ENCODE measurements around the gene ERICH6. TPM values are rescaled to one million over a fixed set of nuclear protein-coding genes. Genes with fewer than 3 reads are reported as not detected.

ERICH6 gene
- total RNA-seq, 2 experiments from 2014 or later: not detected

GRCh38 chr3:150720444-150720843, 16.7 kb upstream of the ERICH6 start:
- intact Hi-C loops (cut with micrococcal nuclease): loop anchor here (2.0 to 5.0 kb wide), 2 partner anchors 173 to 426 kb away; partner anchors contain the start of genes EIF2A and SERP1
- H3K27me3 Mint-ChIP-seq: no peaks in the 10 kb centered on the region
- no peak overlapping the region for H3K27ac Mint-ChIP-seq
- H3K4me3 Mint-ChIP-seq: no peak overlapping the region
- H3K4me1 Mint-ChIP-seq (ENCODE audit: low read depth): peaks cover 24% of the 10 kb centered on the region
- H3K36me3 Mint-ChIP-seq: no peaks in the 10 kb centered on the region
- CTCF ChIA-PET: interaction anchor here (1.4 to 3.7 kb wide), 20 partner anchors 8 to 367 kb away, joined by 3 to 46 read pairs (median 8); partner anchors contain the start of genes ERICH6 and SIAH2
- DNase-seq: no peak
- POLR2A ChIA-PET: interaction anchor here (2.8 kb wide), 1 partner anchor 43 kb away, joined by 22 read pairs; the partner anchor contains the start of gene SIAH2
- H3K9me3 Mint-ChIP-seq: peaks cover 8% of the 10 kb centered on the region

GRCh38 chr3:150710097-150710496, 6.4 kb upstream of the ERICH6 start:
- Mint-ChIP-seq H3K4me3 (no peak overlapping the region), H3K27me3 (no peaks in the 10 kb centered on the region), H3K36me3 (peaks cover 22% of the 10 kb centered on the region), H3K4me1 (ENCODE audit: low read depth) (peaks cover 5% of the 10 kb centered on the region), H3K9me3 (peaks cover 17% of the 10 kb centered on the region), H3K27ac (no peak overlapping the region)
- POLR2A ChIA-PET: no interaction called here
- CTCF ChIA-PET: interaction anchor here (3.6 kb wide), 1 partner anchor 11 kb away, joined by 12 read pairs; no protein-coding TSS in a partner anchor
- no peak for DNase-seq
- intact Hi-C loops (cut with micrococcal nuclease): no loop called here

- Mint-ChIP-seq H3K4me3 (peak overlapping the region; percentile 89), H3K27me3 (no peaks in the 10 kb centered on the region), H3K9me3 (peaks cover 7% of the 10 kb centered on the region), H3K27ac (peak overlapping the region; percentile 81), H3K36me3 (peaks cover 8% of the 10 kb centered on the region), H3K4me1 (ENCODE audit: low read depth) (peaks cover 21% of the 10 kb centered on the region)
- CTCF ChIA-PET: interaction anchor here (0.7 to 2.3 kb wide), 8 partner anchors 18 to 1364 kb away, joined by 3 to 7 read pairs (median 4); no protein-coding TSS in a partner anchor
- POLR2A ChIA-PET: interaction anchor here (0.6 to 1.5 kb wide), 8 partner anchors 9 to 468 kb away, joined by 3 to 8 read pairs (median 4); partner anchors contain the start of gene SIAH2
- intact Hi-C loops (cut with micrococcal nuclease): loop anchor here (1.0 to 5.0 kb wide), 6 partner anchors 60 to 295 kb away; partner anchors contain the start of genes EIF2A, SELENOT, SERP1 and SIAH2
- DNase-seq: peak; percentile 57
Measured at GRCh38 chr3:150703299-150703755, 393 bp downstream of the ERICH6 start.

DNA sequence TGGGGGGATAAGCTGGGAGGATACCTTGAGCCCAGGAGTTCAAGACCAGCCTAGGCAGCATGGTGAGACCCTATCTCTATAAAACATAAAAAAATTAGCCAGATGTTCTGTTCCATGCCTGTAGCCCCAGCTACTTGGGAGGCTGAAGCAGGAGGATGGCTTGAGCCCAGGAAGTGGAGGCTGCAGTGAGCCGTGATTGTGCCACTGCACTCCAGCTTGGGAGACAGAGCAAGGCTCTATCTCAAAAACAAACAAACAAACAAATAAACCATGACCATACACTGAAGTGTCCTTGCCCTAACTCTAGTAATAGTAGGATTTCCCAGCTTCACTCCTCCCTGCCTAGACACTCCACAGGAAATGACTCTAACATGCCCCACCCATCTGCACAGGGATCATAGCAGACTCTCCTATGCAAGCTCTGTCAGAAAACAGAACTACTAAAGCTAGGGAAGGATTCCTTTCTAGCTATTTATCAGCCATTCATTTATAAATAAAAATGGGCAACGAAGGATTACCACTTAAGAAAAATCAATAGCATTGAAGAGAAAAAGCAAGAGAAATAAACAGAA, 4.6 kb downstream of the ERICH6 start:
- ChIA-PET CTCF (no interaction called here), POLR2A (no interaction called here)
- H3K27ac Mint-ChIP-seq: no peak overlapping the region
- intact Hi-C loops (cut with micrococcal nuclease): no loop called here
- H3K36me3 Mint-ChIP-seq: no peaks in the 10 kb centered on the region
- no peak for DNase-seq
- H3K4me3 Mint-ChIP-seq: no peak overlapping the region
- H3K9me3 Mint-ChIP-seq: no peaks in the 10 kb centered on the region
- H3K27me3 Mint-ChIP-seq: no peaks in the 10 kb centered on the region
- peaks cover 21% of the 10 kb centered on the region for H3K4me1 Mint-ChIP-seq (ENCODE audit: low read depth)

- H3K27me3 Mint-ChIP-seq: no peaks in the 10 kb centered on the region
- H3K4me3 Mint-ChIP-seq: no peak overlapping the region
- POLR2A ChIA-PET: no interaction called here
- H3K36me3 Mint-ChIP-seq: peaks cover 1% of the 10 kb centered on the region
- CTCF ChIA-PET: no interaction called here
- no peak overlapping the region for H3K27ac Mint-ChIP-seq
- no peak for DNase-seq
- H3K4me1 Mint-ChIP-seq (ENCODE audit: low read depth): peaks cover 14% of the 10 kb centered on the region
- peaks cover 7% of the 10 kb centered on the region for H3K9me3 Mint-ChIP-seq
- intact Hi-C loops (cut with micrococcal nuclease): no loop called here
Measured at GRCh38 chr3:150697646-150698045, 6.1 kb downstream of the ERICH6 start.

GRCh38 chr3:150691414-150692040, 12.2 kb downstream of the ERICH6 start:
- peaks cover 15% of the 10 kb centered on the region for H3K9me3 Mint-ChIP-seq
- POLR2A ChIA-PET: no interaction called here
- no peaks in the 10 kb centered on the region for H3K4me1 Mint-ChIP-seq (ENCODE audit: low read depth)
- peaks cover 3% of the 10 kb centered on the region for H3K36me3 Mint-ChIP-seq
- H3K4me3 Mint-ChIP-seq: no peak overlapping the region
- no peaks in the 10 kb centered on the region for H3K27me3 Mint-ChIP-seq
- CTCF ChIA-PET: no interaction called here
- no peak overlapping the region for H3K27ac Mint-ChIP-seq
- intact Hi-C loops (cut with micrococcal nuclease): no loop called here
- DNase-seq: no peak

DNA sequence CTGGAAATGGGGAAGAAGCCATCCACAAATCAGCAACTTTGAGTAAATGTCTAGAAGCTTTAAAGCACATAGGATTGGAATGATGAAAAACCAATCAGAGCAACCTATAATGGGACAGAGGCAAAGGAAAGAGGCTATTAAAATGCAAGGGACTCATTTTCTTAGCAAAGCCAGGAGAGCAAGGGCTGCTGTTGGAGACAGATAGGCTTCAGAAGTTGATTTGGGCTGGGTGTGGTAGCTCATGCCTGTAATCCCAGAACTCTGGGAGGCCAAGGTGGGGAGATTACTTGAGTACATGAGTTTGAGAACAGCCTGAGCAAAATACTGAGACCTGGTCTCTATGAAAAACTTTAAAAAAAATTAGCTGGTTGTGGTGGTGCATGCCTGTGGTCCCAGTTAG, 16.1 kb downstream of the ERICH6 start:
- H3K36me3 Mint-ChIP-seq: peaks cover 2% of the 10 kb centered on the region
- H3K9me3 Mint-ChIP-seq: peaks cover 8% of the 10 kb centered on the region
- no peak overlapping the region for H3K4me3 Mint-ChIP-seq
- ChIA-PET CTCF (no interaction called here), POLR2A (interaction anchor here (1.3 kb wide), 1 partner anchor 16 kb away, joined by 3 read pairs; the partner anchor contains the start of gene ERICH6)
- no peaks in the 10 kb centered on the region for H3K27me3 Mint-ChIP-seq
- no peak for DNase-seq
- no peaks in the 10 kb centered on the region for H3K4me1 Mint-ChIP-seq (ENCODE audit: low read depth)
- intact Hi-C loops (cut with micrococcal nuclease): no loop called here
- no peak overlapping the region for H3K27ac Mint-ChIP-seq

DNA sequence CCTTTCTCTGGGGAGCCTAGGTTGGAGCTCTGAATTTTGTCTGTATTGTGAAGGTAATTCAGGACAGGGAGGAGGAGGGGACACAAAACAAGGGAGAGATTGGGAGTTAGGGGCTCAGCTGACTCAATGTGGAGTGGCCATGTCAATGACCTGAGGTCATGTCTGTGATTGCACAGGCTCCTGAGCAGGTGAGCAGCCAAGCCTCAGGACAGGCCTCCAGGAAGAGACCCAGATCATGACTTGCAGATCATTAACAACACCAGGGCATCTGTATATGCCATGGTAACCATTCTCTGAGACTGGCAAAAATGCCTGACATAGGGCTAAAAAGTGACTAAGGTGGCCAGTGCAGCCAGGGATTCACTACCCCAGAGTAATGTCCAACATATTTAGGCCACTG, 20.9 kb downstream of the ERICH6 start:
- intact Hi-C loops (cut with micrococcal nuclease): loop anchor here (5.0 kb wide), 2 partner anchors 71 to 136 kb away; partner anchors contain the start of genes EIF2A and SERP1
- ChIA-PET POLR2A (no interaction called here), CTCF (no interaction called here)
- DNase-seq: no peak
- no peaks in the 10 kb centered on the region for H3K27me3 Mint-ChIP-seq
- no peak overlapping the region for H3K27ac Mint-ChIP-seq
- H3K36me3 Mint-ChIP-seq: no peaks in the 10 kb centered on the region
- H3K4me1 Mint-ChIP-seq (ENCODE audit: low read depth): peaks cover 19% of the 10 kb centered on the region
- no peak overlapping the region for H3K4me3 Mint-ChIP-seq
- H3K9me3 Mint-ChIP-seq: no peaks in the 10 kb centered on the region

GRCh38 chr3:150682279-150682678, 21.4 kb downstream of the ERICH6 start:
- H3K27me3 Mint-ChIP-seq: no peaks in the 10 kb centered on the region
- CTCF ChIA-PET: no interaction called here
- H3K4me3 Mint-ChIP-seq: no peak overlapping the region
- H3K27ac Mint-ChIP-seq: no peak overlapping the region
- intact Hi-C loops (cut with micrococcal nuclease): loop anchor here (5.0 kb wide), 2 partner anchors 70 to 135 kb away; partner anchors contain the start of genes EIF2A and SERP1
- H3K4me1 Mint-ChIP-seq (ENCODE audit: low read depth): peaks cover 19% of the 10 kb centered on the region
- POLR2A ChIA-PET: no interaction called here
- DNase-seq: no peak
- H3K9me3 Mint-ChIP-seq: no peaks in the 10 kb centered on the region
- no peaks in the 10 kb centered on the region for H3K36me3 Mint-ChIP-seq

GRCh38 chr3:150681057-150681456, 22.7 kb downstream of the ERICH6 start:
- Mint-ChIP-seq H3K36me3 (peaks cover 4% of the 10 kb centered on the region), H3K27me3 (no peaks in the 10 kb centered on the region), H3K9me3 (peaks cover 4% of the 10 kb centered on the region), H3K4me1 (ENCODE audit: low read depth) (peaks cover 22% of the 10 kb centered on the region), H3K27ac (no peak overlapping the region), H3K4me3 (no peak overlapping the region)
- ChIA-PET POLR2A (no interaction called here), CTCF (interaction anchor here (1.2 kb wide), 1 partner anchor 23 kb away, joined by 4 read pairs; the partner anchor contains the start of gene ERICH6)
- DNase-seq: no peak
- intact Hi-C loops (cut with micrococcal nuclease): loop anchor here (5.0 kb wide), 2 partner anchors 69 to 134 kb away; partner anchors contain the start of genes EIF2A and SERP1

GRCh38 chr3:150680562-150680961, 23.2 kb downstream of the ERICH6 start:
- POLR2A ChIA-PET: interaction anchor here (1.0 kb wide), 1 partner anchor 80 kb away, joined by 3 read pairs; no protein-coding TSS in a partner anchor
- peaks cover 9% of the 10 kb centered on the region for H3K36me3 Mint-ChIP-seq
- peaks cover 9% of the 10 kb centered on the region for H3K9me3 Mint-ChIP-seq
- CTCF ChIA-PET: interaction anchor here (1.2 kb wide), 1 partner anchor 23 kb away, joined by 4 read pairs; the partner anchor contains the start of gene ERICH6
- DNase-seq: no peak
- intact Hi-C loops (cut with micrococcal nuclease): loop anchor here (5.0 kb wide), 2 partner anchors 68 to 133 kb away; partner anchors contain the start of genes EIF2A and SERP1
- H3K4me1 Mint-ChIP-seq (ENCODE audit: low read depth): peaks cover 24% of the 10 kb centered on the region
- H3K27me3 Mint-ChIP-seq: no peaks in the 10 kb centered on the region
- H3K27ac Mint-ChIP-seq: no peak overlapping the region
- no peak overlapping the region for H3K4me3 Mint-ChIP-seq

DNA sequence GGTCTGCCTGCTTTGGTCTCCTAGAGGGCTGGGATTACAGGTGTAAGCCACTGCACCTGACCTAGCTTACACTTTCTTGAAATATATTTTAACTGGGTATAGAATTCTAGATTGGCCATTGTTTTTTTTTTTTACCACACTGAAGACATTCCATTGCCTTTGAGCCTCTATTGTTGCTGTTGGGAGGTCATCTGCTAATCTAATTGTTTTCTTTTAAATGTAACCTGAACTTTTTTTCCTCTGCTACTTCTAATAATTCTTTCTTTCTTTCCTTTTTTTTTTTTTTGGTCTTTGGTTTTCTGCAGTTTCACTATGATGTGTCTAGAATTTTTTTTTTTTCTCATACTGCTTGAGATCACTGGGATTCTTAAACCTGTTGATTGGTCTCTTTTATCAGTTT, 28.1 kb downstream of the ERICH6 start:
- Mint-ChIP-seq H3K27ac (no peak overlapping the region), H3K4me3 (no peak overlapping the region), H3K36me3 (peaks cover 11% of the 10 kb centered on the region), H3K9me3 (peaks cover 11% of the 10 kb centered on the region), H3K4me1 (ENCODE audit: low read depth) (peaks cover 8% of the 10 kb centered on the region), H3K27me3 (peaks cover 2% of the 10 kb centered on the region)
- no peak for DNase-seq
- POLR2A ChIA-PET: no interaction called here
- CTCF ChIA-PET: no interaction called here
- intact Hi-C loops (cut with micrococcal nuclease): no loop called here

Measured in activated CD4-positive, alpha-beta memory T cell treated with anti-CD3 and anti-CD28 coated beads for 36 hours (primary cell).